Activated CD4-positive, alpha-beta memory T cell treated with anti-CD3 and anti-CD28 coated beads, Interleukin-2, amount 10 ng/mL, durations not matched to agents 7 days and 5 days (primary cell): ENCODE data around the gene ERC1. TPM values are rescaled to one million over a fixed set of nuclear protein-coding genes. Genes with fewer than 3 reads are reported as not detected.
"Not testable (repeated sequence)": the region's sequence is repeated elsewhere in the genome, so short reads cannot be mapped to it uniquely, and the experiment has no call there.

Experiments used
- CTCF ChIA-PET: fragments of 350-600 bp; sonication (Branson Sonifier 250); formaldehyde crosslinking; loops from one replicate; lab custom pipeline; 2021; ENCODE audit warnings: antibody characterized with exemption, inconsistent platforms; lab: Charles Lee
- POLR2A ChIA-PET: fragments of 350-600 bp; sonication (Branson Sonifier 250); formaldehyde crosslinking; loops from one replicate; lab custom pipeline; 2021; ENCODE audit warnings: antibody characterized with exemption; lab: Charles Lee
- DNase-seq: peaks from one replicate; pipeline ENCODE4 v3.0.0-alpha.2; 2020
- H3K27ac Mint-ChIP-seq: one replicate; pipeline ENCODE4 v1.8.0; 2021; ENCODE audit warnings: mild to moderate bottlenecking, mixed read lengths
- H3K27me3 Mint-ChIP-seq: one replicate; pipeline ENCODE4 v1.8.0; 2021; ENCODE audit warnings: mixed read lengths
- H3K36me3 Mint-ChIP-seq: one replicate; pipeline ENCODE4 v1.8.0; 2021; ENCODE audit warnings: low read depth, mixed read lengths
- H3K4me1 Mint-ChIP-seq: one replicate; pipeline ENCODE4 v1.8.0; 2021; ENCODE audit warnings: mixed read lengths
- H3K4me3 Mint-ChIP-seq: one replicate; pipeline ENCODE4 v1.8.0; 2021; ENCODE audit warnings: mild to moderate bottlenecking, mixed read lengths
- H3K9me3 Mint-ChIP-seq: one replicate; pipeline ENCODE4 v1.8.0; 2021; ENCODE audit warnings: mixed read lengths
- total RNA-seq, 2 experiments: library from RNA; stranded (reverse); gene quantifications; one replicate each; pipeline ENCODE4 v1.2.3, GENCODE V29; 2021

ERC1 gene
- total RNA-seq, 2 experiments from 2014 or later, result 33.5 to 37.9 TPM

GRCh38 chr12:1197264-1198018 lies 206.4 kb downstream of the ERC1 start:
- Mint-ChIP-seq H3K4me1 (peaks cover 4% of the 10 kb centered on the region), H3K36me3 (peaks cover 22% of the 10 kb centered on the region), H3K4me3 (no peak overlapping the region), H3K9me3 (peaks cover 10% of the 10 kb centered on the region), H3K27ac (no peak overlapping the region), H3K27me3 (no peaks in the 10 kb centered on the region)
- ChIA-PET POLR2A (no interaction called here), CTCF (interaction anchor here (1.6 kb wide), 1 partner anchor 80 kb away, joined by 4 read pairs; no protein-coding TSS in a partner anchor)
- no peak for DNase-seq

GRCh38 chr12:1198854-1199253 lies 207.8 kb downstream of the ERC1 start:
- DNase-seq, H3K27ac Mint-ChIP-seq, H3K4me1 Mint-ChIP-seq, POLR2A ChIA-PET, CTCF ChIA-PET, H3K27me3 Mint-ChIP-seq, H3K9me3 Mint-ChIP-seq, H3K4me3 Mint-ChIP-seq: not testable (repeated sequence)
- peaks cover 22% of the 10 kb centered on the region for H3K36me3 Mint-ChIP-seq

- no peaks in the 10 kb centered on the region for H3K27me3 Mint-ChIP-seq
- H3K4me1 Mint-ChIP-seq, result peaks cover 6% of the 10 kb centered on the region
- peaks cover 22% of the 10 kb centered on the region for H3K36me3 Mint-ChIP-seq
- ChIA-PET CTCF (no interaction called here), POLR2A (no interaction called here)
- no peak for DNase-seq
- no peak overlapping the region for H3K4me3 Mint-ChIP-seq
- peaks cover 10% of the 10 kb centered on the region for H3K9me3 Mint-ChIP-seq
- no peak overlapping the region for H3K27ac Mint-ChIP-seq
Measured at GRCh38 chr12:1199700-1200099, 208.7 kb downstream of the ERC1 start.

- peaks cover 10% of the 10 kb centered on the region for H3K9me3 Mint-ChIP-seq
- no peak overlapping the region for H3K4me3 Mint-ChIP-seq
- no peak overlapping the region for H3K27ac Mint-ChIP-seq
- peaks cover 9% of the 10 kb centered on the region for H3K4me1 Mint-ChIP-seq
- ChIA-PET POLR2A (no interaction called here), CTCF (no interaction called here)
- DNase-seq, result no peak
- H3K36me3 Mint-ChIP-seq, result peaks cover 20% of the 10 kb centered on the region
- no peaks in the 10 kb centered on the region for H3K27me3 Mint-ChIP-seq
Measured at GRCh38 chr12:1201030-1201429, 210.0 kb downstream of the ERC1 start.

- peaks cover 9% of the 10 kb centered on the region for H3K4me1 Mint-ChIP-seq
- H3K4me3 Mint-ChIP-seq, result no peak overlapping the region
- peaks cover 10% of the 10 kb centered on the region for H3K9me3 Mint-ChIP-seq
- no peak overlapping the region for H3K27ac Mint-ChIP-seq
- CTCF ChIA-PET, result no interaction called here
- H3K36me3 Mint-ChIP-seq, result peaks cover 17% of the 10 kb centered on the region
- DNase-seq, result no peak
- POLR2A ChIA-PET, result no interaction called here
- no peaks in the 10 kb centered on the region for H3K27me3 Mint-ChIP-seq
Measured at GRCh38 chr12:1201886-1202285, 210.9 kb downstream of the ERC1 start.

GRCh38 chr12:1203735-1204019 lies 212.7 kb downstream of the ERC1 start:
- ChIA-PET POLR2A (no interaction called here), CTCF (interaction anchor here (0.6 kb wide), 1 partner anchor 10 kb away, joined by 3 read pairs; no protein-coding TSS in a partner anchor)
- Mint-ChIP-seq H3K27ac (no peak overlapping the region), H3K27me3 (no peaks in the 10 kb centered on the region), H3K36me3 (peaks cover under 1% of the 10 kb centered on the region), H3K4me3 (no peak overlapping the region), H3K4me1 (peaks cover 9% of the 10 kb centered on the region), H3K9me3 (no peaks in the 10 kb centered on the region)
- no peak for DNase-seq

- Mint-ChIP-seq H3K27ac (no peak overlapping the region), H3K4me3 (no peak overlapping the region), H3K4me1 (peaks cover 9% of the 10 kb centered on the region), H3K36me3 (peaks cover 3% of the 10 kb centered on the region), H3K9me3 (no peaks in the 10 kb centered on the region), H3K27me3 (no peaks in the 10 kb centered on the region)
- CTCF ChIA-PET, result interaction anchor here (1.8 kb wide), 1 partner anchor 378 kb away, joined by 5 read pairs; no protein-coding TSS in a partner anchor
- POLR2A ChIA-PET, result interaction anchor here (0.8 to 1.0 kb wide), 3 partner anchors 8 to 815 kb away, joined by 3 to 4 read pairs (median 3); partner anchors contain the start of gene KDM5A
- DNase-seq, result no peak
Measured at GRCh38 chr12:1204581-1205121, 213.6 kb downstream of the ERC1 start.

- no peaks in the 10 kb centered on the region for H3K9me3 Mint-ChIP-seq
- peaks cover 3% of the 10 kb centered on the region for H3K36me3 Mint-ChIP-seq
- ChIA-PET POLR2A (no interaction called here), CTCF (interaction anchor here (1.8 kb wide), 1 partner anchor 377 kb away, joined by 5 read pairs; no protein-coding TSS in a partner anchor)
- peaks cover 9% of the 10 kb centered on the region for H3K4me1 Mint-ChIP-seq
- H3K4me3 Mint-ChIP-seq, result no peak overlapping the region
- H3K27me3 Mint-ChIP-seq, result no peaks in the 10 kb centered on the region
- DNase-seq, result no peak
- no peak overlapping the region for H3K27ac Mint-ChIP-seq
Measured at GRCh38 chr12:1205512-1206060, 214.6 kb downstream of the ERC1 start.

- Mint-ChIP-seq H3K4me1 (peaks cover 9% of the 10 kb centered on the region), H3K9me3 (no peaks in the 10 kb centered on the region), H3K4me3 (no peak overlapping the region), H3K27ac (no peak overlapping the region), H3K36me3 (peaks cover 3% of the 10 kb centered on the region), H3K27me3 (no peaks in the 10 kb centered on the region)
- ChIA-PET POLR2A (no interaction called here), CTCF (interaction anchor here (1.3 to 2.3 kb wide), 3 partner anchors 16 to 377 kb away, joined by 4 to 5 read pairs (median 5); no protein-coding TSS in a partner anchor)
- DNase-seq, result no peak
Measured at GRCh38 chr12:1206118-1206734, 215.2 kb downstream of the ERC1 start.

GRCh38 chr12:1207276-1207675 lies 216.3 kb downstream of the ERC1 start:
- no peak for DNase-seq
- H3K27ac Mint-ChIP-seq, result no peak overlapping the region
- H3K4me3 Mint-ChIP-seq, result no peak overlapping the region
- H3K4me1 Mint-ChIP-seq, result peaks cover 9% of the 10 kb centered on the region
- H3K27me3 Mint-ChIP-seq, result no peaks in the 10 kb centered on the region
- CTCF ChIA-PET, result interaction anchor here (1.3 to 2.3 kb wide), 3 partner anchors 17 to 89 kb away, joined by 4 to 5 read pairs (median 5); no protein-coding TSS in a partner anchor
- H3K9me3 Mint-ChIP-seq, result no peaks in the 10 kb centered on the region
- H3K36me3 Mint-ChIP-seq, result peaks cover 7% of the 10 kb centered on the region
- POLR2A ChIA-PET, result no interaction called here

GRCh38 chr12:1208719-1209118 lies 217.7 kb downstream of the ERC1 start:
- H3K27ac Mint-ChIP-seq, DNase-seq, POLR2A ChIA-PET, H3K9me3 Mint-ChIP-seq, H3K27me3 Mint-ChIP-seq, H3K36me3 Mint-ChIP-seq, H3K4me3 Mint-ChIP-seq: not testable (repeated sequence)
- H3K4me1 Mint-ChIP-seq, result peaks cover 12% of the 10 kb centered on the region
- CTCF ChIA-PET, result interaction anchor here (1.1 to 1.7 kb wide), 2 partner anchors 90 to 374 kb away, joined by 3 to 5 read pairs; no protein-coding TSS in a partner anchor

- Mint-ChIP-seq H3K9me3 (no peaks in the 10 kb centered on the region), H3K4me1 (peaks cover 9% of the 10 kb centered on the region), H3K36me3 (peaks cover 7% of the 10 kb centered on the region), H3K27me3 (no peaks in the 10 kb centered on the region), H3K4me3 (no peak overlapping the region), H3K27ac (no peak overlapping the region)
- DNase-seq, result no peak
- CTCF ChIA-PET, result interaction anchor here (0.9 to 1.9 kb wide), 2 partner anchors 73 to 95 kb away, joined by 3 to 7 read pairs; no protein-coding TSS in a partner anchor
- POLR2A ChIA-PET, result interaction anchor here (0.8 kb wide), 1 partner anchor 8 kb away, joined by 4 read pairs; no protein-coding TSS in a partner anchor
Measured at GRCh38 chr12:1212526-1212925, 221.5 kb downstream of the ERC1 start.

- peaks cover 7% of the 10 kb centered on the region for H3K36me3 Mint-ChIP-seq
- H3K9me3 Mint-ChIP-seq, result no peaks in the 10 kb centered on the region
- H3K4me3 Mint-ChIP-seq, result no peak overlapping the region
- CTCF ChIA-PET, result interaction anchor here (0.7 kb wide), 1 partner anchor 10 kb away, joined by 3 read pairs; no protein-coding TSS in a partner anchor
- peaks cover 9% of the 10 kb centered on the region for H3K4me1 Mint-ChIP-seq
- no peak overlapping the region for H3K27ac Mint-ChIP-seq
- H3K27me3 Mint-ChIP-seq, result no peaks in the 10 kb centered on the region
- POLR2A ChIA-PET, result interaction anchor here (0.8 kb wide), 1 partner anchor 9 kb away, joined by 4 read pairs; no protein-coding TSS in a partner anchor
- DNase-seq, result no peak
Measured at GRCh38 chr12:1213205-1213604, 222.2 kb downstream of the ERC1 start.
